ENCODE results near the gene RNASEH2C.
"Not testable (repeated sequence)": the region's sequence is repeated elsewhere in the genome, so short reads cannot be mapped to it uniquely, and the experiment has no call there.

The RNASEH2C gene

DNA sequence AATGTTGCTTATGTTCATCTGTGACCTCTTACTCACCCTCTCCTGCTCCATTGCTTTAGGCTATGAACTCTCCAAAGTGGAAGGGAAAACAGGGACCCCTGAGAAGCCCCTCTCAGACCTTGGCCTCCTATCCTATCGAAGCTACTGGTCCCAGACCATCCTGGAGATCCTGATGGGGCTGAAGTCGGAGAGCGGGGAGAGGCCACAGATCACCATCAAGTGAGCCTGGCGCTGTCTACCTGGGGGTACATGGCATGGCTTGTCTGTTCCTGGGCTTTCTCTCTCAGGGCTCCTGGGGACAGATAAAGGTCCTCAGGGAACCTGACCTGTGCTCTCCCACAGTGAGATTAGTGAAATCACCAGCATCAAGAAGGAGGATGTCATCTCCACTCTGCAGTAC lies 2.1 kb downstream of the RNASEH2C start:
- in situ Hi-C loops (cut with MboI; ENCODE audit: low sequenced_read_pairs), result loop anchor here (10.0 kb wide), 1 partner anchor 266 kb away; no protein-coding TSS in a partner anchor

DNA sequence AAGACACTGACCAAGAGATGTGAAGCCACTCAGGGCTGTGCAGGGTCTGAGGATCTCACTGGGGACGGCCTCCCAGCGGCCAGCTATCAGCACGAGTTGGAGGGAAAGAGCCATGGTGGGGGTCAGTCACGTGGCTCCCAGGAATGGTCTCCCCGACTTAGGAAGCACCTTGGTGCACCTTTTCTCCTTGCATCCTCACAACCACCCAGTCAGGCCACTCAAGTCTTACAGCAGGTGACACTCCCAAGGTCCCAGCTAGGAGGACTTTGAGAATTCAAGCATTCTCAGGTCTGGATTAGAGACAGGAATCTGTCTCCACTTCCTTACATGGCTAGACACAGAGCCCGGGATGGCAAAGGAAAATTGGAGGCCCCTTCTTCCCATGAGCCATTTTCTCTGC lies 2.7 kb downstream of the RNASEH2C start:
- in situ Hi-C loops (cut with MboI; ENCODE audit: low sequenced_read_pairs), result loop anchor here (10.0 kb wide), 1 partner anchor 267 kb away; no protein-coding TSS in a partner anchor

DNA sequence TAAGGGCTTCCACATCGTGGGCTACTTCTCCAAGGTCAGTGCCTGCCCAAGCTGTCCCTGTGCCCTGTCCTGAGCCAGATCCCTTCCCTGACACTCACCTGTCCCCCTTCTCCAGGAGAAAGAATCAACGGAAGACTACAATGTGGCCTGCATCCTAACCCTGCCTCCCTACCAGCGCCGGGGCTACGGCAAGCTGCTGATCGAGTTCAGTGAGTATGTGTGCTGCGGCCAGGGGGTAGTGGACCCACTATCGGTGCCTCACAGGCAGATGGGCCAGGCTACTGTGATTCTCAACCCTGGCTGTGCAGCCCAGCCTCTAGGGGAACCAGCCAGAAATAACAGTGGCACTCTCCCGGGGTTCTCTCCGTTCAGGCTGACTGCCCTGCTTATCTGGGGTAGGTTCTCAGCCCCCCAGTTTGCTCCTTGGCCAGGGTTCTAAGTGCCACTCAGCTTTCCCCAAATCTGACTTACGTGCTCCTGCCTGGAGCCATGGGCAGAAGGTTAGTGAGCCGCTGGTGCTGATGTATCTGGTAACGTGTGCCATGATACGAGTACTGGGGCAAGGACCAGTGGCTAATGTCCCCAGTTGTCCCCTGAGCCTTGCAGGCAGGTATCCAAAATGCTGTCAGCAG lies 3.7 kb downstream of the RNASEH2C start:
- in situ Hi-C loops (cut with MboI; ENCODE audit: low sequenced_read_pairs), result loop anchor here (10.0 kb wide), 1 partner anchor 268 kb away; no protein-coding TSS in a partner anchor

DNA sequence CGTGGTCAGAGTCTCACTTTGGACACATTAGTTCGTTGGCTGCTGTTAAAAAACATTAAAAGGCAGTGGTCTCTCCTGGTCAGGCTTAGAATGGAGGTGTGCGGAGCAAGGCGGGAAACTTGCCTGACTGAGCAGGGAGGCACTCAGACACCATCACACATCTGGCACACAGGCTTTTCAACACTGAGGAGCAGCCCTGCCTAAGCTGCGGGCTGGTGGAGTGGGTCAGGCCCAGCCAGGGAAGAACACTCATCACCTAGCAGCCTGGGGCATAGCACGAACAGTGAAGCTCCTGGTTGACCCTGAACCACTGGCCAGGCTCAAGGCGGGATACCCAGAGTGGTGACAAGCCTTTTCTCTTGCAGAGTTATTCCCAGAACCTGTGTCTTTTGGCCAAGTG lies 4.3 kb downstream of the RNASEH2C start:
- in situ Hi-C loops (cut with MboI; ENCODE audit: low sequenced_read_pairs), result loop anchor here (10.0 kb wide), 1 partner anchor 268 kb away; no protein-coding TSS in a partner anchor

DNA sequence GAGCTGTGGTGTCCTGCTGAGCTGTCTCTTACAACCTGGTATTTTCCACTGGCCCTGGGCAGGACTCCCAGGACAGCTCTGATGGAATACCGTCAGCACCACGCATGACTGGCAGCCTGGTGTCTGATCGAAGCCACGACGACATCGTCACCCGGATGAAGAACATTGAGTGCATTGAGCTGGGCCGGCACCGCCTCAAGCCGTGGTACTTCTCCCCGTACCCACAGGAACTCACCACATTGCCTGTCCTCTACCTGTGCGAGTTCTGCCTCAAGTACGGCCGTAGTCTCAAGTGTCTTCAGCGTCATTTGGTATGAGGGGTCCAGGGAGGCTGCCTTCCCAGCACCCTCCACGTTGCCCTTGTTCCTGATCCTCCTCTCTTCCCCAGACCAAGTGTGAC lies 6.2 kb downstream of the RNASEH2C start:
- in situ Hi-C loops (cut with MboI; ENCODE audit: low sequenced_read_pairs), result loop anchor here (10.0 kb wide), 1 partner anchor 270 kb away; no protein-coding TSS in a partner anchor

DNA sequence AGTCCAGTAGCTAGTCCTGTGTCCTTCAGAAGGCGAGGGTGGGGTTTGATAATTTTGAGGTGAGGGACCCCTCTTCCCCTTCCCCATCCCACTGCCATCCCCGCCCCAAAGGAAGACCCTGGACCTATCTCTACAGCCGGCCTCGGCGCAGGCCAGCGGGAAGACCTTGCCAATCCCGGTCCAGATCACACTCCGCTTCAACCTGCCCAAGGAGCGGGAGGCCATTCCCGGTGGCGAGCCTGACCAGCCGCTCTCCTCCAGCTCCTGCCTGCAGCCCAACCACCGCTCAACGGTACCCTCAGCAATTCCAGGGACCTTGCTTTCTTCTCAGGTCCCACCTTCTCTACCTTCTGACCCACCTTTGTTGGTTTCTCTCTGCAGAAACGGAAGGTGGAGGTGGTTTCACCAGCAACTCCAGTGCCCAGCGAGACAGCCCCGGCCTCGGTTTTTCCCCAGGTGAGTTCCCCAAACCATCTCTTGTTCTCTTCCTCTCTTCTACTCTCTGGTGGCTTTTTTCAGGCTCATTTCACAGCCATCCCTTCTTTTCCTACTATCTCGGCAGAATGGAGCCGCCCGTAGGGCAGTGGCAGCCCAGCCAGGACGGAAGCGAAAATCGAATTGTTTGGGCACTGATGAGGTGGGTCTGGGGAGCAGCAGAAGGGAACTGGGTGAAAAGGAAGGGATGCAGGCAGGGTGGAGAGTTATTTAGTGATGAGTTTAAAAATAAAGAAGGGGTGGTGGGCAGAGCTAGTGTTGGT lies 7.2 kb downstream of the RNASEH2C start:
- in situ Hi-C loops (cut with MboI; ENCODE audit: low sequenced_read_pairs), result loop anchor here (10.0 kb wide), 1 partner anchor 271 kb away; no protein-coding TSS in a partner anchor

DNA sequence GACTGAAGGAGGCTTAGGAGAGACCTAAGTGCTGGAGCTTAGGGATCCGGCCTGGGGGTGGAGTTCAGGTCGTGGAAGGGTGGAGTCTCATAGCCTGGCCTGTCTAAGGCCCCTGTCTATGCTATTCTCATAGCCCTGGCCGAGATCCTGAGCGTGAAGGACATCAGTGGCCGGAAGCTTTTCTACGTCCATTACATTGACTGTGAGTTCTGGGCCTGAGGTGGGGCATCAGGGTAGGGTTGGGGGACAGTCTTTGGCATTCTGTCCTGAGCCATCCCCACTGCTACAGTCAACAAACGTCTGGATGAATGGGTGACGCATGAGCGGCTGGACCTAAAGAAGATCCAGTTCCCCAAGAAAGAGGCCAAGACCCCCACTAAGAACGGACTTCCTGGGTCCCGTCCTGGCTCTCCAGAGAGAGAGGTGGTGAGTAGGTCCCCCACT lies 7.9 kb downstream of the RNASEH2C start:
- in situ Hi-C loops (cut with MboI; ENCODE audit: low sequenced_read_pairs), result loop anchor here (10.0 kb wide), 1 partner anchor 272 kb away; no protein-coding TSS in a partner anchor

DNA sequence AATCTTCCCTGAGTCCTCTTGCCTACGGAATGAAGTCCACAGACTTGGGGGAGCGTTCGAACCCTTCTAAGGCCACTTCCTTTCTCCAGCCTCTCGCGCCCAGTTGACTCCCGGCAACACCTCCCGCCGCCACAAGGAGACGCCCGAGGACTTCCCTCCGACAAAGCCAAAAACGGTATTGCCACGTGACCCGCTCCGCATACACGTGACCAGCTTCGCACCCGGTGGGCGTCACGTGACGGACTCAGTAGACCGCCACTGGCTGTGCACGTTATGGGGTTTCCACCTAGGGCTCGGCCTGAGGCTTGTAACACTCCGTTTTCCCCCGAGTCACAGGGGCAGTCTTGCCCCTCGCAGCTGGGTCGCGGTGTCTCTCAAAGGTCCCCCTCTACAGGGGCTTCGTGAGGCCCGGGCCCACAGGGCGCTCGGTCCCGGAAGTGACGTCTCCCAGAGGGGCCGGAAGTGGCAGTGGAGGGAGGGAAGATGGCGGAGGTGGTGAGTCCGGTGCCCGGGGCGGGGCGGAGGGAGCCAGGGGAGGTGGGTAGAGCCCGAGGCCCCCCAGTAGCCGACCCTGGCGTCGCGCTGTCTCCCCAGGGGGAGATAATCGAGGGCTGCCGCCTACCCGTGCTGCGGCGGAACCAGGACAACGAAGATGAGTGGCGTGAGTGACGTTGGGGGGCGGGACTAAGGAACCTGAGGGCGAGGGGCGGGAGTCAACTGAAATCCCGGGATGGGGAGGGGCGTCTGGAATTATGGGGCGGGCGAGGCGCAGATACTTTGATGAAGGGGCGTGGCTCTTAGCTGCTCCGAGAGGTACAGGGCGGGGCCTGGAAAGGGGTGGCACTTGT lies 8.6 kb downstream of the RNASEH2C start, which contains the start of gene KAT5:
TSS of gene KAT5 (plus strand) at position 468 of the 848 bp plus-strand sequence. CDS start at position 484, 16 bp downstream.
- in situ Hi-C loops (cut with MboI; ENCODE audit: low sequenced_read_pairs), result loop anchor here (10.0 kb wide), 1 partner anchor 273 kb away; no protein-coding TSS in a partner anchor

DNA sequence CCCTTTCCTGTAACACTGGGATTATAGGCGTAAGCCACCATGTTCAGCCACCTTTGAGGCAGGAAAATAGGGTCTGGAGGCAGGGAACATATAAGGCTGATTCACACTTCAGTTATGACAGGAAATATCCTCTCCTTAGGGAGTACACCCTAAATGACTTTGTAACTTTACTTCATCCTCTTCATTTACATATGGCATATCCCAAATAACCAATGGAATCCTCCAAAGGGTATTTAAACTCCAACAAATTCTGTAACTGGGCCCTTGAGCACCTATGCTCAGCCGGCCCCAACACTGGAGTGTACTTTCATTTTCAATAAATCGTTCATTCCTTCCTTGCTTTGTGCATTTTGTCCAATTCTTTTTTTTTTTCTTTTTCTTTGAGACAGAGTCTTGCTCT lies 10.2 kb downstream of the RNASEH2C start:
- in situ Hi-C loops (cut with MboI; ENCODE audit: low sequenced_read_pairs), result loop anchor here (10.0 kb wide), 1 partner anchor 274 kb away; no protein-coding TSS in a partner anchor

DNA sequence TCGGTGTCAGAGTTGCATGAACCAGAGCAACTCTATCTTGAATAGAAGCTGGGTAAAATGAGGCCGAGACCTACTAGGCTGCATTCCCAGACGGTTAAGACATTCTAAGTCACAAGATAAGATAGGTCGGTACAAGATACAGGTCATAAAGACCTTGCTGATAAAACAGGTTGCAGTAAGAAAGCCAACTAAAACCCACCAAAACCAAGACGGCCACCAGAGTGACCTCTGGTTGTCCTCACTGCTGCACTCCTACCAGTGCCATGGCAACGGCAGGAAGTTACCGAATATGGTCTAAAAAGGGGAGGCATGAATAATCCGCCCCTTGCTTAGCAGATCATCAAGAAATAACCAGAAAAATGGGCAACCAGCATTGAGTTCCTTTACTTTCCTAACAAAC lies 10.9 kb downstream of the RNASEH2C start:
- in situ Hi-C loops (cut with MboI; ENCODE audit: low sequenced_read_pairs), result loop anchor here (10.0 kb wide), 1 partner anchor 275 kb away; no protein-coding TSS in a partner anchor

DNA sequence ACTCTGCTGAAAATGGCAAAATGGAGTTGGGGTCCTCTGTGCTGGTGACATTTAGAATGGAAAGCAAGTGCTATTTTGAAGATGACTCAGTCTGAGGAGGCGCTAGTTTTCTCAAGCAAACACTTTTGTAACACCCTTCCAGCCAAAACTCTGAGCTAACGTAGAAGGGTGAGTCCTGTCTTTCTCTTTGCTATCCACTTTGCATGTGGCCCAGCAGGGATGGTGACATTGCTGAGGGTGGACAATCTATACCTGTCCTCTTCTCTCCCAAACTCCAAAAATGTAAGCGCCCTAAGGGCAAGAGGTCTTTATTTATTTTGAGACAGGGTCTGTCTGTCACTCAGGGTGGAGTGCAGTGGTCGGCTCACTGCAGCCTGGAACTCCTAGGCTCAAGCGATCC lies 12.1 kb downstream of the RNASEH2C start:
- in situ Hi-C loops (cut with MboI; ENCODE audit: low sequenced_read_pairs), result no loop called here

DNA sequence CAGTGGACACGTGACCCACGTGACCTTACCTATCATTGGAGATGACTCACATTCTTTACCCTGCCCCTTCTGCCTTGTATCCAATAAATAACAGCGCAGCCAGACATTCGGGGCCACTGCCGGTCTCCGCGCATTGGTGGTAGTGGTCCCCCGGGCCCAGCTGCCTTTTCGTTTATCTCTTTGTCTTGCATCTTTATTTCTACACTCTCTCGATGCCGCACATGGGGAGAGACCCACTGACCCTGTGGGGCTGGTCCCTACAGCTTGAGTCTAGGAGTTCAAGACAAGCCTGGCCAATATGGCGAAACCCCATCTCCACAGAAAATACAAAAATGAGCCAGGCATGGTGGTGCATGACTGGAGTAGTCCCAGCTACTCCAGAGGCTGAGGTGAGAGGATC lies 13.6 kb downstream of the RNASEH2C start:
- in situ Hi-C loops (cut with MboI; ENCODE audit: low sequenced_read_pairs), result not testable (repeated sequence)

DNA sequence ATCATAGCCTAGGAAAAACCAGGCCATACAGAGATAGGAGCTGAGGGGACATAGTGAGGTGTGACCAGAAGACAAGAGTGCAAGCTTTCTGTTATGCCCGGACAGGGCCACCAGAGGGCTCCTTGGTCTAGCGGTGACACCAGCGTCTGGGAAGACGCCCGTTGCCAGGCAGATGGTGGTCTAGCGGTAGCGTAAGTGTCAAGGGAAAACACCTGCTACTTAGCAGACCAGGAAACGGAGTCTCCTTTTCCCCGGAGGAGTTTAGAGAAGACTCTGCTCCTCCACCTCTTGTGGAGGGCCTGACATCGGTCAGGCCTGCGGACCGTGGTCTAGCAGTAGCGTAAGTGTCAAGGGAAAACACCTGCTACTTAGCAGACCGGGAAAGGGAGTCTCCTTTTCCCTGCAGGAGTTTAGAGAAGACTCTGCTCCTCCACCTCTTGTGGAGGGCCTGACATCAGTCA lies 14.3 kb downstream of the RNASEH2C start:
- in situ Hi-C loops (cut with MboI; ENCODE audit: low sequenced_read_pairs), result not testable (repeated sequence)

DNA sequence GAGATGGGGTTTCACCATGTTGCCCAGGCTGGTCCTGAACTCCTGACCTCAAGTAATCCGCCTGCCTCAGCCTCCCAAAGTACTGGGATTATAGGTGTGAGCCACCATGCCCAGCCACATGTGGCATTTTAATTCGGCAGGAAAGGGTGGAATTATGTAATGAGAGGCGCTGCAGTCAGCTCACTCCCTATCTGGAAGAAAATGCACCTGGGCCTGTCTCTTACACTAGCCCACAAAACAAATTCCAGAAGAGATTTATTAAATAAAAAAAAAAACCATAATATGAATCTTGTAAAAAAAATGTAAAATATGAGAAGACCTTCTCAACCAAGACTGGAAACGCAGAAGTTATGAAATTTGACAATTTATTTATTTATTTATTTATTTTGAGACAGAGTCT lies 16.8 kb downstream of the RNASEH2C start:
- in situ Hi-C loops (cut with MboI; ENCODE audit: low sequenced_read_pairs), result no loop called here

DNA sequence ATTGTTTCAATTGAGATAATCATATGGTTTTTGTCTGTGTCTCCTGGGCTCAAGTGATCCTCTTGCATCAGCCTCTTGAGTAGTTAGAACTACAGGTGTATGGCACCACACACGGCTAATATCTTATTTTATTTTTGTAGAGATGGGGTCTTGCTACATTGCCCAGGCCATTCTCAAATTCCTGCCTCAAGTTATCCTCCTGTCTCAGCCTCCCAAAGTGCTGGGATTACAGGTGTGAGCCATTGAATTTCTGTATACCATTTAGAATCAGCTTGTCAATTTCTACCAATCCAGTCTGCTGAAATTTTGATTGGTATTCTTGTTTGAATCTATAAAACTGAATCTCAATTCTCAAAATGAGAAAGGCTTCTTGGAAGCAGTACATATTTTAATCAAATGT lies 18.9 kb downstream of the RNASEH2C start:
- in situ Hi-C loops (cut with MboI; ENCODE audit: low sequenced_read_pairs), result no loop called here

DNA sequence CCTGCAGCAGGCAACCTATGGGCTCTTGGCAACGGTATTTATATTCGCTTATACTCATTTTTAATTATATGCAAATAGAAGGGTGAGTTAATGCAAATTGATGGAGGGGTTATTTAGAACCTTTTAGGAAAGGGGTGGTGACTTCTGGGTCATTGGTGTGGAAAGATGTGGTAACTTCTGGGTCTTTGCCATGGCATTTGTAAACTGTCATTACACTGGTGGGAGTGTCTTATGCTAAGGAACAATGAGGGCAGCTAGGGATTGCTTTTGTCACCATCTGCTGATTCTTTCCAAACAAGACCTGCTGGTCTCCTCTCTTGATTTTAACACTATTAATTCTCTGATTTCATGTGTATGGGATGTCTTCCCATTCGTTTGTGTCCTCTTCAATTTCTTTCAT lies 20.2 kb downstream of the RNASEH2C start:
- in situ Hi-C loops (cut with MboI; ENCODE audit: low sequenced_read_pairs), result no loop called here

DNA sequence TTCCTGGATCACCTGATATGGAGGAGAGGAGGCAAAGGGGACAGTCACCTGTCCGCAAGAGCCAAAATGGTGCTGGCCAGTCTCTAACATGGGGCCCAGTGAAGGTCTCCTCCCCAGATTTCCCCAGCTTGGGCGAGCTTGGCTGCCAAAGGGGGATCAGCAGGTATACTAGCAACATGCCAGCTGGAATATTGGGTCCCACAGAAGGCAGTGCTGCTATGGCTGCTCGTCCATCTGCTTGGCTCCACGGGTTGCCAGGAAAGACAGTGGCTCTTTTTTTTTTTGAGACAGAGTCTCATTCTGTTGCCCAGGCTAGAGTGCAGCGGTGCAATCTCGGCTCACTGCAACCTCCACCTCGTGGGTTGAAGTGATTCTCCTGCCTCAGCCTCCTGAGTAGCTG lies 21.3 kb downstream of the RNASEH2C start:
- in situ Hi-C loops (cut with MboI; ENCODE audit: low sequenced_read_pairs), result no loop called here

DNA sequence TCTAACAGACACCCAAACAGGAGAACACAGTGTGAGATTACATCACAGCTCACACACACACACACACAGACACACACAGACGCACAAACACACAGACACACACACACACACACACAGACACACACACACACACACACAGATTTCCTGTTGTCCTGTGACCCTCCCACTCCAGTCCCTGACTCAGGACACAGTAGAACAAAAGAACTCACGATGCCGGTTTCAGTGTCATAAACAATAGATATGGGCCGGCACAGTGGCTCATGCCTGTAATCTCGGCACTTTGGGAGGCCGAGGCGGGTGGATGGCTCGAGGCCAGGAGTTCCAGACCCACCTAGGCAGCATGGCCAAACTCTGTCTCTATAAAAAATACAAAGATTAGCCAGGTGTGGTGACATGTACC lies 22.4 kb downstream of the RNASEH2C start:
- in situ Hi-C loops (cut with MboI; ENCODE audit: low sequenced_read_pairs), result no loop called here

DNA sequence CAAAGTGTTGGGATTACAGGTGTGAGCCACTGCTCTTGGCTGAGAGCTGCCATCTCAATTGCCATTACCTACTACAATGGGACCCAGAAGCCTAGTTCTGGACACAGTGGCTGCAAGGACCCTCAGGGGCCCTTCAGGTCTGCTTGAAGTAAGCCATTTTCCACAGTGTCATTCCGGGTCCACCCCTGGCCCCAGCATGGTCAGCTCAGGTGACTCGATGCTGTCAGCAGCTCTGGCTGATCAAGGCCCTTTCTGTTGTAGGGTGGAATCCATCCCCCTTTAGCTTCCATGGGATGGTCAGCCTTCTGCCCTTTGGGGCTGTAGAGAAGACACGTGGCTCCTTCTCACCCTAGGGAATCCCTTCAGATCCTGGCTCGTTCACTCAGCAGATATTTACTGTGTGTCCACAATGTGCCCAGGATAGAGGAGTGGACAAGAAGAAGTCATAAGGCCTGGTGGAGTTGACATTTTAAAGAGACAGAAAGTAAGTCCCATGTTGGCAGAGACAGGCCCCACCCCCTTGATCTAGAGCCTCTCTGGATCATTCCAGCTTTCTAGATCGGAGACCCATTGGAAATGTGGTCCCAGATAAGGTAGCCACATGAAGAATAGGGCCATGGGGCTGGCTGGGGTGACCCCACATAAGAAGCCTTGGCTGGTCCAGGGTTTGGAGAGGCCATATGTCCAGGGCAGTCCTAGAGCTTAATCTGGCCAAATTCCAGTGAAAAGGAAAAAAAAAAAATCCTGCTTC lies 23.6 kb downstream of the RNASEH2C start:
- in situ Hi-C loops (cut with MboI; ENCODE audit: low sequenced_read_pairs), result no loop called here
